Inflammatory macrophage treated with lipopolysaccharide for 1 hour (primary cell): ENCODE measurements around the gene PTPN13.
"Not testable (repeated sequence)": the region's sequence is repeated elsewhere in the genome, so short reads cannot be mapped to it uniquely, and the experiment has no call there.

ENCODE experiments used
- DNase-seq, 2 donors: peaks; one replicate each; pipeline ENCODE4 v3.0.0-alpha.2; 2020 to 2022

The PTPN13 gene

GRCh38 chr4:86718152-86718551 lies 124.0 kb downstream of the PTPN13 start:
- DNase-seq = no peak

- not testable (repeated sequence) for DNase-seq
Observed at GRCh38 chr4:86719149-86719548, 125.0 kb downstream of the PTPN13 start.

- no peak for DNase-seq
Observed at GRCh38 chr4:86720508-86721068, 126.5 kb downstream of the PTPN13 start.

GRCh38 chr4:86721412-86721811 lies 127.3 kb downstream of the PTPN13 start:
- DNase-seq = no peak

GRCh38 chr4:86730310-86730709 lies 136.2 kb downstream of the PTPN13 start:
- DNase-seq = no peak

GRCh38 chr4:86737244-86737643 lies 143.1 kb downstream of the PTPN13 start:
- no peak for DNase-seq

GRCh38 chr4:86741846-86742245 lies 147.7 kb downstream of the PTPN13 start:
- no peak for DNase-seq

- DNase-seq = no peak
Observed at GRCh38 chr4:86744570-86744969, 150.5 kb downstream of the PTPN13 start.

GRCh38 chr4:86749121-86749520 lies 155.0 kb downstream of the PTPN13 start:
- DNase-seq = no peak

- no peak for DNase-seq
Observed at GRCh38 chr4:86755388-86755787, 161.3 kb downstream of the PTPN13 start.

GRCh38 chr4:86757468-86757867 lies 163.4 kb downstream of the PTPN13 start:
- no peak for DNase-seq

GRCh38 chr4:86759298-86759697 lies 165.2 kb downstream of the PTPN13 start:
- no peak for DNase-seq

GRCh38 chr4:86762649-86763048 lies 168.5 kb downstream of the PTPN13 start:
- no peak for DNase-seq

GRCh38 chr4:86769794-86770193 lies 175.7 kb downstream of the PTPN13 start:
- no peak for DNase-seq

- no peak for DNase-seq
Observed at GRCh38 chr4:86771141-86771540, 177.0 kb downstream of the PTPN13 start.

GRCh38 chr4:86775061-86775460 lies 180.9 kb downstream of the PTPN13 start:
- no peak for DNase-seq

GRCh38 chr4:86778175-86778574 lies 184.1 kb downstream of the PTPN13 start:
- no peak for DNase-seq

- no peak for DNase-seq
Observed at GRCh38 chr4:86788826-86789225, 194.7 kb downstream of the PTPN13 start.

GRCh38 chr4:86791126-86791525 lies 197.0 kb downstream of the PTPN13 start:
- DNase-seq = no peak

GRCh38 chr4:86809809-86810208 lies 215.7 kb downstream of the PTPN13 start:
- no peak for DNase-seq

- DNase-seq = no peak
Observed at GRCh38 chr4:86810847-86811246, 216.7 kb downstream of the PTPN13 start.

- no peak for DNase-seq
Observed at GRCh38 chr4:86815653-86816052, 221.5 kb downstream of the PTPN13 start.

- DNase-seq = no peak
Observed at GRCh38 chr4:86816501-86817273, 222.6 kb downstream of the PTPN13 start.

- DNase-seq = no peak
Observed at GRCh38 chr4:86818211-86818610, 224.1 kb downstream of the PTPN13 start.

- no peak for DNase-seq
Observed at GRCh38 chr4:86818841-86819240, 224.7 kb downstream of the PTPN13 start.
